ENCODE data around the gene MAB21L3.

DNA sequence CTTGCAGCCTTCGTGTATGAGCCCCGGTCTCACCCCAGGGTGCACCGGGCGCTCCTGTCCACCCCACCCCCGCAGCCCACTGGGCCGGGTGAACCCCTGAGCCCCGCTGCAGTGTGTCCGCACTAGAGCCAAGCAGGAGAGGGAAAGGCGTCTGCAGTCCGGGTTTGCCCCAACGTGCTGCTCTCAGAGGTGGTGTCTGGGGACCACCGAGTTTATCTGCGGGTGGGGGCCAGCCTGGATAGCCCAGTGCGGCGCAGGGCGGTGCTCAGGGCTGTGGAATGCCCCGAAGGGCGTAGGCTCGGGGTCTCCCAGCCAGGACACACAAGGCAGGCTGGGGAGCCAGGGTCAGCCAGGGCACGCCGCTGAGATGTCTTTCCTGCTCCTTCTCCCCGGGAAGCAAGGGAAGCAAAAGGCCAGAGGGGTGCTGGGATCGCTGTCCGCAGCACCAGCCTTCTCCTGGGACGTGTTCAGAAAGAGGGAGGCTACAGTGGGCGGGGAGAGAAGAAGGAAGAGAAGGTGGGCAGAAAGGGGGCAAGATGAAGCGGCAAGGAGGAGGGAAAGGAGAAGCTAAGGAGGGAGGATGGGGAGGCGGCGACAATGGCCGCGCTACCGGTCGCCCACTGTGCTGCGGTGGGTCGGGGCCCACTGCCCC lies 56.6 kb downstream of the MAB21L3 start:
- TF ChIP-seq, protein P1, sequence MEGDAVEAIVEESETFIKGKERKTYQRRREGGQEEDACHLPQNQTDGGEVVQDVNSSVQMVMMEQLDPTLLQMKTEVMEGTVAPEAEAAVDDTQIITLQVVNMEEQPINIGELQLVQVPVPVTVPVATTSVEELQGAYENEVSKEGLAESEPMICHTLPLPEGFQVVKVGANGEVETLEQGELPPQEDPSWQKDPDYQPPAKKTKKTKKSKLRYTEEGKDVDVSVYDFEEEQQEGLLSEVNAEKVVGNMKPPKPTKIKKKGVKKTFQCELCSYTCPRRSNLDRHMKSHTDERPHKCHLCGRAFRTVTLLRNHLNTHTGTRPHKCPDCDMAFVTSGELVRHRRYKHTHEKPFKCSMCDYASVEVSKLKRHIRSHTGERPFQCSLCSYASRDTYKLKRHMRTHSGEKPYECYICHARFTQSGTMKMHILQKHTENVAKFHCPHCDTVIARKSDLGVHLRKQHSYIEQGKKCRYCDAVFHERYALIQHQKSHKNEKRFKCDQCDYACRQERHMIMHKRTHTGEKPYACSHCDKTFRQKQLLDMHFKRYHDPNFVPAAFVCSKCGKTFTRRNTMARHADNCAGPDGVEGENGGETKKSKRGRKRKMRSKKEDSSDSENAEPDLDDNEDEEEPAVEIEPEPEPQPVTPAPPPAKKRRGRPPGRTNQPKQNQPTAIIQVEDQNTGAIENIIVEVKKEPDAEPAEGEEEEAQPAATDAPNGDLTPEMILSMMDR (IDR thresholded peaks at IDR 0.05): no peak
- no peak for TF ChIP-seq POLR2A (IDR thresholded peaks at IDR 0.05)
